Loucy (cell line): Measurements from ENCODE around the gene CIRBP.

ENCODE experiments used
- H2AFZ ChIP-seq: fragments of 200-600 bp; sonication (generic); 2 replicates; pipeline ENCODE4 v1.6.0; 2016; ENCODE audit warnings: antibody characterized with exemption, mild to moderate bottlenecking, low read length, moderate library complexity
- H3F3A ChIP-seq: fragments of 200-600 bp; 2 replicates; pipeline ENCODE4 v1.6.0; 2016; ENCODE audit warnings: antibody characterized with exemption, low read depth, mild to moderate bottlenecking
- H3K27me3 ChIP-seq: fragments of 200-600 bp; sonication (generic); 2 replicates; pipeline ENCODE4 v1.6.1; 2014; ENCODE audit warnings: low read length, mild to moderate bottlenecking; ENCODE audit not compliant: insufficient read depth, poor library complexity, severe bottlenecking
- H3K36me3 ChIP-seq: fragments of 200-600 bp; sonication (generic); 2 replicates; pipeline ENCODE4 v1.6.1; 2016; ENCODE audit warnings: low read length; ENCODE audit not compliant: insufficient read depth
- H3K4me1 ChIP-seq: fragments of 200-600 bp; sonication (generic); 2 replicates; pipeline ENCODE4 v1.5.1; 2014; ENCODE audit warnings: low read length, mild to moderate bottlenecking; ENCODE audit not compliant: insufficient read depth, poor library complexity, severe bottlenecking
- H3K4me2 ChIP-seq: fragments of 200-600 bp; sonication (generic); 2 replicates; pipeline ENCODE4 v1.6.0; 2014; ENCODE audit warnings: antibody characterized with exemption, low read length, low read depth, mild to moderate bottlenecking; ENCODE audit not compliant: poor library complexity, severe bottlenecking
- H3K4me3 ChIP-seq: fragments of 200-600 bp; sonication (generic); 2 replicates; pipeline ENCODE4 v1.5.1; 2014; ENCODE audit warnings: low read length, mild to moderate bottlenecking, mixed read lengths; ENCODE audit not compliant: poor library complexity, severe bottlenecking
- H3K79me2 ChIP-seq: fragments of 200-600 bp; sonication (generic); 2 replicates; pipeline ENCODE4 v1.6.1; 2014; ENCODE audit warnings: low read length; ENCODE audit not compliant: insufficient read depth
- H3K9ac ChIP-seq: fragments of 200-600 bp; sonication (generic); 2 replicates; pipeline ENCODE4 v1.6.0; 2014; ENCODE audit warnings: mild to moderate bottlenecking, low read depth, low read length, moderate library complexity; ENCODE audit not compliant: poor library complexity, severe bottlenecking
- H3K9me2 ChIP-seq: fragments of 200-600 bp; sonication (generic); replicated peaks from 2 replicates; pipeline ENCODE4 v1.6.1; 2016; ENCODE audit warnings: low read depth, low read length, mixed read lengths
- H3K9me3 ChIP-seq: fragments of 200-600 bp; sonication (generic); 2 replicates; pipeline ENCODE4 v1.6.1; 2014; ENCODE audit warnings: mild to moderate bottlenecking, antibody characterized with exemption, low read length, low read depth; ENCODE audit not compliant: insufficient read depth
- H4K20me1 ChIP-seq: fragments of 200-600 bp; sonication (generic); 2 replicates; pipeline ENCODE4 v1.6.0; 2014; ENCODE audit warnings: antibody characterized with exemption, low read length, mild to moderate bottlenecking; ENCODE audit not compliant: insufficient read depth, poor library complexity, severe bottlenecking
- CTCF ChIP-seq: fragments of 200-600 bp; sonication (generic); conservative IDR thresholded peaks from 2 replicates; pipeline ENCODE4 v1.5.1; 2014; ENCODE audit warnings: mild to moderate bottlenecking, antibody characterized with exemption, low read length
- EZH2phosphoT487 ChIP-seq: fragments of 200-600 bp; IDR thresholded peaks from 2 replicates; pipeline ENCODE4 v1.6.1; 2018; ENCODE audit warnings: antibody characterized with exemption, mild to moderate bottlenecking, moderate library complexity, borderline replicate concordance

Gene CIRBP

GRCh38 chr19:1232652-1233072 is 36.5 kb upstream of the CIRBP start:
- Histone ChIP-seq H3K79me2 (no peaks in the 10 kb centered on the region), H3K9me2 (no peaks in the 10 kb centered on the region), H3K4me3 (no peak overlapping the region), H3K9ac (no peak overlapping the region), H3K36me3 (no peaks in the 10 kb centered on the region), H3K4me2 (no peak overlapping the region), H4K20me1 (no peaks in the 10 kb centered on the region), H3F3A (no peaks in the 10 kb centered on the region), H3K4me1 (no peaks in the 10 kb centered on the region), H2AFZ (no peak overlapping the region), H3K9me3 (no peaks in the 10 kb centered on the region), H3K27me3 (no peaks in the 10 kb centered on the region)
- TF ChIP-seq CTCF (no peak), EZH2phosphoT487 (no peak)

DNA sequence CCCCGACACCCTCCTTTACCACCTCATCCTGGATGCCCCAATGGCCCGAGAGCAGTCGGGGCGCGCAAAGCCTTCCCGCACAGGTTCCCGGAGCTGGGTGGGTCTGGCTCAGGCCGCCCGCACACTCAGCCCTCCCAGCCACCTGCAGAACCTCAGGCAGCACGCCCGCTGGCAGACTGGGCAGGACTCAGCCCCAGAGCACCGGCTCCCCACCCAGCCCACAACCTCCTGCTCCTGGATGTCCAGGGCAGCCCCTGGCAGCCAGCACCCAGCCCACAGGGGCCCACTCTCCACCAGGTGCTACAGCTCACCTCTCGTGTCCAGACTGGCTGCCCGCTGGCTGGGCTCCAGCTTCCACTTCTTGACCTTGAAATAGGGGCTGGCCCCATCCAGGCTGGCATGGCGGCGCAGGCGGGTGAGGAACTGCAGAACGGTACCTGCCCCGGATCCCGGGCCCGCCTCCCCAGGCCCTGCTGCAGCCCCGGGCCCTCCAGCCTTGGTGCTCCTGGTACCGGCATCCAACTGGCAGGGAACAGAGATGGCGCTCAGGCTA is 35.9 kb upstream of the CIRBP start:
- no peaks in the 10 kb centered on the region for H4K20me1 ChIP-seq
- no peaks in the 10 kb centered on the region for H3K4me1 ChIP-seq
- no peak overlapping the region for H3K9ac ChIP-seq
- H3K9me3 ChIP-seq: no peaks in the 10 kb centered on the region
- H3K36me3 ChIP-seq: no peaks in the 10 kb centered on the region
- no peaks in the 10 kb centered on the region for H3K79me2 ChIP-seq
- H3K4me3 ChIP-seq: no peak overlapping the region
- H3K9me2 ChIP-seq: no peaks in the 10 kb centered on the region
- no peak overlapping the region for H3K4me2 ChIP-seq
- TF ChIP-seq CTCF: no peak
- TF ChIP-seq EZH2phosphoT487: no peak
- H3K27me3 ChIP-seq: no peaks in the 10 kb centered on the region
- no peak overlapping the region for H2AFZ ChIP-seq
- no peaks in the 10 kb centered on the region for H3F3A ChIP-seq

GRCh38 chr19:1234051-1234954 is 34.8 kb upstream of the CIRBP start:
- TF ChIP-seq EZH2phosphoT487 (no peak), CTCF (no peak)
- Histone ChIP-seq H3K9me2 (no peaks in the 10 kb centered on the region), H3F3A (peaks cover 8% of the 10 kb centered on the region; the same call in 1 of the 2 replicates), H3K4me2 (no peak overlapping the region), H3K27me3 (no peaks in the 10 kb centered on the region), H3K4me1 (no peaks in the 10 kb centered on the region), H4K20me1 (no peaks in the 10 kb centered on the region), H3K79me2 (no peaks in the 10 kb centered on the region), H3K36me3 (no peaks in the 10 kb centered on the region), H3K9ac (no peak overlapping the region), H3K9me3 (no peaks in the 10 kb centered on the region), H2AFZ (no peak overlapping the region), H3K4me3 (no peak overlapping the region)
